Fibroblast of lung (primary cell): ENCODE data around the gene EPAS1. TPM values are rescaled to one million over a fixed set of nuclear protein-coding genes. Genes with fewer than 3 reads are reported as not detected.

Experiments
- DNase-seq, 2 donors: peaks; one replicate each; pipeline versions ENCODE4 v3.0.0 to v3.0.0-alpha.2; 2010; ENCODE audit warnings: low read depth in 2 of 2
- H2AFZ ChIP-seq: 2 replicates; pipeline ENCODE4 v1.5.1; 2012; ENCODE audit warnings: low read length, control low read depth, inconsistent platforms
- H3K27ac ChIP-seq: 2 replicates; pipeline ENCODE4 v1.5.1; 2011; ENCODE audit warnings: low read length, control low read depth; ENCODE audit not compliant: insufficient read depth
- H3K27me3 ChIP-seq: 2 replicates; pipeline ENCODE4 v1.5.1; 2011; ENCODE audit warnings: mild to moderate bottlenecking, low read length; ENCODE audit not compliant: control insufficient read depth, insufficient read depth
- H3K36me3 ChIP-seq: 2 replicates; pipeline ENCODE4 v1.5.1; 2011; ENCODE audit warnings: low read length; ENCODE audit not compliant: control insufficient read depth, insufficient read depth
- H3K4me1 ChIP-seq: 2 replicates; pipeline ENCODE4 v1.5.1; 2011; ENCODE audit warnings: low read length; ENCODE audit not compliant: control insufficient read depth, insufficient read depth; ENCODE audit errors: extremely low read depth
- H3K4me2 ChIP-seq: 2 replicates; pipeline ENCODE4 v1.5.1; 2011; ENCODE audit warnings: low read length, control low read depth; ENCODE audit not compliant: insufficient read depth; ENCODE audit errors: extremely low read depth
- H3K4me3 ChIP-seq, 4 experiments: fragments of 200-600 bp in 1 of 4; sonication (generic) in 1 of 4; replicated peaks in 1 of 4; 2 replicates each; pipeline ENCODE4 v1.5.1; 2011 to 2016; ENCODE audit warnings: low read length in 4 of 4, low read depth in 3 of 4, mild to moderate bottlenecking in 3 of 4, control low read depth in 2 of 4, inconsistent platforms in 1 of 4, mixed read lengths in 1 of 4; ENCODE audit not compliant: insufficient read depth in 1 of 4; ENCODE audit errors: control extremely low read depth in 1 of 4
- H3K79me2 ChIP-seq: 2 replicates; pipeline ENCODE4 v1.5.1; 2012; ENCODE audit warnings: mild to moderate bottlenecking, low read length, inconsistent platforms; ENCODE audit not compliant: control insufficient read depth, insufficient read depth
- H3K9ac ChIP-seq: 2 replicates; pipeline ENCODE4 v1.5.1; 2011; ENCODE audit warnings: mild to moderate bottlenecking, low read length, control low read depth; ENCODE audit not compliant: insufficient read depth
- H3K9me3 ChIP-seq: 2 replicates; pipeline ENCODE4 v1.5.1; 2012; ENCODE audit warnings: low read depth, low read length; ENCODE audit not compliant: control insufficient read depth, insufficient read depth
- H4K20me1 ChIP-seq: 2 replicates; pipeline ENCODE4 v1.5.1; 2011; ENCODE audit warnings: low read length; ENCODE audit not compliant: control insufficient read depth, insufficient read depth; ENCODE audit errors: extremely low read depth
- CTCF ChIP-seq, 2 donors: IDR thresholded peaks in 1 of 2; conservative IDR thresholded peaks in 1 of 2; 1 replicate in 1 of 2; 2 replicates in 1 of 2; pipeline ENCODE4 v1.5.1; 2011 to 2012; ENCODE audit warnings: low read length in 2 of 2, control low read depth in 1 of 2, inconsistent platforms in 1 of 2, low read depth in 1 of 2, mild to moderate bottlenecking in 1 of 2
- EZH2 ChIP-seq: IDR thresholded peaks from 2 replicates; pipeline ENCODE4 v1.5.1; 2012; ENCODE audit warnings: low read length, control low read depth, mild to moderate bottlenecking; ENCODE audit errors: missing control alignments
- polyA plus RNA-seq, 2 donors: library from polyadenylated mRNA; depleted of rRNA in 1 of 2; stranded (reverse) in 1 of 2; unstranded in 1 of 2; fragments of >200 nt; gene quantifications; 2 replicates each; pipeline ENCODE4 v1.2.1, GENCODE V29; 2011 to 2012; ENCODE audit warnings: missing spikeins in 1 of 2
- total RNA-seq: library from RNA; depleted of rRNA; stranded (reverse); fragments of >200 nt; gene quantifications from 2 replicates; pipeline ENCODE4 v1.2.1, GENCODE V29; 2014

The EPAS1 gene
- total and polyA plus RNA-seq, 2 donors (not counting 1 experiment from before 2014, with no cell fraction given): 120 to 941 TPM

DNA sequence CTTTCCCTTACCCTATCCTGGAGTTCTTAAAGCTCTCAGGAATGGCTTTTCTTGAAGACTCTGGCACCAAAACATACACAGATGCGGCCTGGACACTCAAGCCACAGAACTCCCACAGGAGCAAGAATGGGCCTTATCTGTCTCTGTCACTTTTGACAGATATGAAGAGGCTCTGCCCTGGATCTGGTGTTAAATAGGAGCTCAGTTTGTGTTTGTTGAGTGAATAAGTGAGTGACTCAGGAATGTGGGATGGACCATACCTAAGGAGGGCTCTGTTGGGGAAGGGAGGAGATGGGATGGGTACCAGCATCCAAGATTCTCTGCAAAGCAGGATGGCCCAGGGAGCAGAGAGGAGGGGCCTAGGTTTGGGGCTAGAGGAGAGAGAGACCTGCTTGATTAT is 33.9 kb upstream of the EPAS1 start:
- Histone ChIP-seq H3K27me3 (no peaks in the 10 kb centered on the region), H3K36me3 (no peaks in the 10 kb centered on the region), H3K27ac (no peak overlapping the region), H2AFZ (no peak overlapping the region), H3K4me3 (no peak overlapping the region), H3K4me2 (no peak overlapping the region), H3K79me2 (no peaks in the 10 kb centered on the region), H3K9ac (no peak overlapping the region), H4K20me1 (no peaks in the 10 kb centered on the region), H3K9me3 (no peaks in the 10 kb centered on the region), H3K4me1 (no peaks in the 10 kb centered on the region)
- TF ChIP-seq CTCF (conservative IDR thresholded peaks at IDR 0.05 in 1 of 2, IDR thresholded peaks at IDR 0.05 in 1 of 2; ENCODE audit: low read depth in 1 of 2, low read length in 2 of 2): no peak
- no peak for TF ChIP-seq EZH2
- DNase-seq: no peak

DNA sequence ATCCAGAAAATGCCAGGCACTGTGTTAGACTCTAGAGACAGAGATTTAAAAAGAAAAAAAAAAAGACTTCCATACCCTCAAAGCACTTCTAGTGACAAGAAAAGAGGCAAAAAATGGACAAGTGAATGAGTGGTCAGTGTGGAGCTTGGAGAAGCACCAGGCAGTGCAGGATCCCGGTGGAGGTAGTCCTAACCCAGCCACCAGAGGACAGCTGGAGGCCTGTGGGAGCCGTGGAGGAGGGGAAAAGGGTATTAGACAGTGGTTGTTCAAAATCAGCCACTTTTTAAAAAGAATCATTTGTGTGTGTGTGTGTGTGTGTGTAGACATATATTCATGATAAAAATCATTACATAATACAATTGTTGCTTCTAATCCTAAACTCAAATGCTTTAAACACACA is 32.8 kb upstream of the EPAS1 start:
- Histone ChIP-seq H3K4me2 (no peak overlapping the region), H3K79me2 (no peaks in the 10 kb centered on the region), H2AFZ (no peak overlapping the region), H3K27ac (no peak overlapping the region), H3K36me3 (no peaks in the 10 kb centered on the region), H3K27me3 (no peaks in the 10 kb centered on the region), H3K4me3 (no peak overlapping the region), H3K9me3 (no peaks in the 10 kb centered on the region), H3K9ac (no peak overlapping the region), H3K4me1 (no peaks in the 10 kb centered on the region), H4K20me1 (no peaks in the 10 kb centered on the region)
- no peak for DNase-seq
- TF ChIP-seq CTCF (conservative IDR thresholded peaks at IDR 0.05 in 1 of 2, IDR thresholded peaks at IDR 0.05 in 1 of 2; ENCODE audit: low read depth in 1 of 2, low read length in 2 of 2): no peak
- no peak for TF ChIP-seq EZH2

DNA sequence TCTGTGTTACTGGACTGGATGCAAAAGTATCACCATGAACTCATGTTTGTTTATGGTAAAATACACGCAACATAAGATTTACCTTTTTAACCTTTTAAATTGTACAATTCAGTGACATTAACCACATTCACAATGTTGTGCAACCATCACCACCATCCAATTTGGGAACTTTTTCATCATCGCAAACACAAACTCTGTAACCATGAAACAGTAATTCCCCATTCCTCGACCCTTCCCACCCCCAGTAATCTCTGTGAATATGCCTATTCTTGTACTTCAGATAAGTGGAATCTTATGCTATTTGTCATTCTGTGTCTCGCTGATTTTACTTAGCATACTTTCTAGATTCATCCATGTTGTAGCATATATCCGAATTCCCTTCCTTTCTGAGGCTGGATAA is 31.1 kb upstream of the EPAS1 start:
- Histone ChIP-seq H3K9me3 (no peaks in the 10 kb centered on the region), H4K20me1 (no peaks in the 10 kb centered on the region), H3K79me2 (no peaks in the 10 kb centered on the region), H3K27me3 (no peaks in the 10 kb centered on the region), H3K27ac (no peak overlapping the region), H3K9ac (no peak overlapping the region), H3K4me1 (peaks cover 4% of the 10 kb centered on the region), H3K4me2 (no peak overlapping the region), H3K36me3 (no peaks in the 10 kb centered on the region), H3K4me3 (no peak overlapping the region), H2AFZ (no peak overlapping the region)
- TF ChIP-seq EZH2 (no peak), CTCF (conservative IDR thresholded peaks at IDR 0.05 in 1 of 2, IDR thresholded peaks at IDR 0.05 in 1 of 2; ENCODE audit: low read depth in 1 of 2, low read length in 2 of 2) (no peak)
- peak in 1 of 2 donors; percentile 23 for DNase-seq
